Panc1 (cell line): ENCODE results near the gene PRKCZ. TPM values are rescaled to one million over a fixed set of nuclear protein-coding genes. Genes with fewer than 3 reads are reported as not detected.

ENCODE experiments used
- ATAC-seq: fragments of 200-7000 bp; cut with Tn5 transposase; 2 replicates; pipeline ENCODE4 v1.9.1; 2020; ENCODE audit warnings: mild to moderate bottlenecking, moderate library complexity
- BruUV-seq: library from RNA; stranded (reverse); fragments of 400-500 nt; replicated peaks from 2 replicates; lab custom pipeline; 2021; lab: Mats Ljungman, UMichigan
- CTCF ChIA-PET: fragments of 300-600 bp; sonication (Branson Sonifier 250); formaldehyde crosslinking; loops from one replicate; lab custom pipeline; 2022; ENCODE audit warnings: antibody characterized with exemption; lab: Charles Lee
- POLR2A ChIA-PET: fragments of 300-600 bp; sonication (Branson Sonifier 250); formaldehyde crosslinking; loops from one replicate; lab custom pipeline; 2022; ENCODE audit warnings: antibody characterized with exemption; lab: Charles Lee
- DNase-seq: peaks from one replicate; pipeline ENCODE4 v3.0.0-alpha.2; 2010; ENCODE audit warnings: low read depth, low spot score
- H3K27ac ChIP-seq: 2 replicates; pipeline ENCODE4 v1.5.1; 2011; ENCODE audit warnings: mild to moderate bottlenecking, low read length, inconsistent platforms
- H3K27me3 ChIP-seq: fragments of 200-500 bp; sonication (Bioruptor generic); 2 replicates; pipeline ENCODE4 v1.6.0; 2014; ENCODE audit warnings: low read length, inconsistent platforms; ENCODE audit not compliant: control insufficient read depth, insufficient read depth
- H3K36me3 ChIP-seq: fragments of 200-500 bp; sonication (Bioruptor generic); 2 replicates; pipeline ENCODE4 v1.5.1; 2014; ENCODE audit warnings: inconsistent platforms, mild to moderate bottlenecking, low read length, moderate library complexity; ENCODE audit not compliant: control insufficient read depth, insufficient read depth
- H3K4me1 ChIP-seq: 2 replicates; pipeline ENCODE4 v1.5.1; 2011; ENCODE audit warnings: inconsistent platforms, mild to moderate bottlenecking, low read length, moderate library complexity; ENCODE audit not compliant: control insufficient read depth, insufficient read depth
- H3K4me3 ChIP-seq, 2 experiments: 2 replicates each; pipeline ENCODE4 v1.5.1; 2011 to 2012; ENCODE audit warnings: low read depth in 2 of 2, low read length in 2 of 2, mild to moderate bottlenecking in 2 of 2, inconsistent platforms in 1 of 2, moderate library complexity in 1 of 2
- H3K9me3 ChIP-seq: fragments of 200-500 bp; sonication (Bioruptor generic); 2 replicates; pipeline ENCODE4 v1.5.1; 2014; ENCODE audit warnings: low read depth, mild to moderate bottlenecking, inconsistent platforms, low read length, moderate library complexity; ENCODE audit not compliant: control insufficient read depth, insufficient read depth
- CTCF ChIP-seq: fragments of 450-650 bp; IDR thresholded peaks from 2 replicates; pipeline ENCODE4 v1.5.1; 2017; ENCODE audit warnings: mild to moderate bottlenecking
- POLR2AphosphoS5 ChIP-seq: IDR thresholded peaks from 2 replicates; pipeline ENCODE4 v1.6.1; 2012; ENCODE audit warnings: mild to moderate bottlenecking, low read depth, low read length, moderate library complexity
- REST ChIP-seq, 2 experiments: IDR thresholded peaks; 2 replicates each; pipeline ENCODE4 v1.6.1; 2011 to 2012; ENCODE audit warnings: low read depth in 2 of 2, control low read depth in 1 of 2, low read length in 1 of 2, mild to moderate bottlenecking in 1 of 2, moderate library complexity in 1 of 2; ENCODE audit not compliant: insufficient read depth in 1 of 2
- SIN3A ChIP-seq: IDR thresholded peaks from 2 replicates; pipeline ENCODE4 v1.6.1; 2012; ENCODE audit warnings: low read depth, mild to moderate bottlenecking, low read length, moderate library complexity, borderline replicate concordance; ENCODE audit not compliant: insufficient read depth
- TCF7L2 ChIP-seq: IDR thresholded peaks from 2 replicates; pipeline ENCODE4 v1.6.1; 2011; ENCODE audit warnings: mild to moderate bottlenecking, low read depth, low read length, inconsistent platforms
- in situ Hi-C: cut with HindIII; loops from 2 replicates; pipeline ENCODE4 v1.10.0; 2016; ENCODE audit warnings: low sequenced_read_pairs, low pct_unique_long_range_greater_than_20kb
- intact Hi-C: fragments of 100-400 bp; cut with micrococcal nuclease; formaldehyde crosslinking; loops from one replicate; pipeline ENCODE4 v1.10.0; 2022; ENCODE audit not compliant: unreplicated experiment
- total RNA-seq: library from RNA; stranded (reverse); gene quantifications from one replicate; pipeline ENCODE4 v1.2.1, GENCODE V29; 2021; ENCODE audit not compliant: unreplicated experiment

PRKCZ gene
- total RNA-seq, 1 experiment from 2014 or later, result 26.7 TPM

GRCh38 chr1:2125350-2126211, 75.4 kb downstream of the PRKCZ start:
- no peak for DNase-seq
- intact Hi-C loops (no loop called here), in situ Hi-C loops (no loop called here)
- H3K36me3 ChIP-seq, result no peaks in the 10 kb centered on the region
- no peaks in the 10 kb centered on the region for H3K4me1 ChIP-seq
- TF ChIP-seq TCF7L2, result no peak
- TF ChIP-seq CTCF, result no peak
- no peak for TF ChIP-seq REST (IDR thresholded peaks at IDR 0.05; ENCODE audit: insufficient read depth in 1 of 2, low read depth in 2 of 2, low read length in 1 of 2)
- no peak for TF ChIP-seq POLR2AphosphoS5
- TF ChIP-seq SIN3A, result no peak
- no TSS peak for BruUV-seq
- no peaks in the 10 kb centered on the region for H3K9me3 ChIP-seq
- no peaks in the 10 kb centered on the region for H3K27me3 ChIP-seq
- no peak for ATAC-seq
- no peak overlapping the region for H3K4me3 ChIP-seq
- CTCF ChIA-PET, result interaction anchor here (1.0 kb wide), 1 partner anchor 14 kb away, joined by 5 read pairs; no protein-coding TSS in a partner anchor
- H3K27ac ChIP-seq, result no peak overlapping the region
- POLR2A ChIA-PET, result no interaction called here

GRCh38 chr1:2126331-2127186, 76.3 kb downstream of the PRKCZ start:
- Histone ChIP-seq H3K27me3 (no peaks in the 10 kb centered on the region), H3K36me3 (no peaks in the 10 kb centered on the region), H3K9me3 (no peaks in the 10 kb centered on the region), H3K4me1 (no peaks in the 10 kb centered on the region), H3K4me3 (no peak overlapping the region), H3K27ac (no peak overlapping the region)
- intact Hi-C loops, result no loop called here
- no peak for DNase-seq
- TF ChIP-seq CTCF (no peak), TCF7L2 (no peak), POLR2AphosphoS5 (no peak), REST (IDR thresholded peaks at IDR 0.05; ENCODE audit: insufficient read depth in 1 of 2, low read depth in 2 of 2, low read length in 1 of 2) (no peak), SIN3A (no peak)
- ChIA-PET CTCF (interaction anchor here (1.0 kb wide), 1 partner anchor 13 kb away, joined by 5 read pairs; no protein-coding TSS in a partner anchor), POLR2A (no interaction called here)
- no TSS peak for BruUV-seq
- in situ Hi-C loops, result no loop called here
- peak; percentile 53 for ATAC-seq
